ENCODE results near the gene RGP1.

RGP1 gene

GRCh38 chr9:35723426-35723825, 25.7 kb upstream of the RGP1 start:
- DNase-seq = no peak

- no peak for DNase-seq
Measured at GRCh38 chr9:35723908-35724307, 25.2 kb upstream of the RGP1 start.

- DNase-seq = no peak
Measured at GRCh38 chr9:35725362-35725761, 23.7 kb upstream of the RGP1 start.

GRCh38 chr9:35726931-35727330, 22.2 kb upstream of the RGP1 start:
- no peak for DNase-seq

GRCh38 chr9:35727676-35728040, 21.4 kb upstream of the RGP1 start:
- DNase-seq = no peak

GRCh38 chr9:35728041-35728971, 20.8 kb upstream of the RGP1 start:
- no peak for DNase-seq

- no peak for DNase-seq
Measured at GRCh38 chr9:35729101-35729500, 20.0 kb upstream of the RGP1 start.

GRCh38 chr9:35729700-35730485, 19.2 kb upstream of the RGP1 start:
- DNase-seq = peak; percentile 7

GRCh38 chr9:35730486-35730854, 18.6 kb upstream of the RGP1 start:
- DNase-seq = no peak

GRCh38 chr9:35731415-35732184, 17.5 kb upstream of the RGP1 start:
- DNase-seq = no peak

GRCh38 chr9:35732185-35732799, 16.8 kb upstream of the RGP1 start, which contains the start of the genes CREB3 and TLN1:
Gene CREB3 (plus strand): TSS chr9:35732666. CDS start chr9:35732773, 107 bp downstream.
Gene TLN1 (minus strand): TSS chr9:35732195. CDS start chr9:35725694, 6,501 bp downstream.
- peak; percentile 98 for DNase-seq

GRCh38 chr9:35732800-35733541, 16.1 kb upstream of the RGP1 start:
- no peak for DNase-seq

- DNase-seq = no peak
Measured at GRCh38 chr9:35734096-35734495, 15.0 kb upstream of the RGP1 start.

- DNase-seq = peak; percentile 6
Measured at GRCh38 chr9:35736201-35736633, 12.9 kb upstream of the RGP1 start.

GRCh38 chr9:35737143-35737542, 11.9 kb upstream of the RGP1 start:
- no peak for DNase-seq

GRCh38 chr9:35738186-35738585, 10.9 kb upstream of the RGP1 start:
- no peak for DNase-seq

- no peak for DNase-seq
Measured at GRCh38 chr9:35738924-35739323, 10.2 kb upstream of the RGP1 start.

- no peak for DNase-seq
Measured at GRCh38 chr9:35740243-35740642, 8.8 kb upstream of the RGP1 start.

- DNase-seq = no peak
Measured at GRCh38 chr9:35741740-35742139, 7.3 kb upstream of the RGP1 start.

- DNase-seq = no peak
Measured at GRCh38 chr9:35743452-35743851, 5.6 kb upstream of the RGP1 start.

- DNase-seq = no peak
Measured at GRCh38 chr9:35743880-35744518, 5.1 kb upstream of the RGP1 start.
